IPS-18c (cell line): ENCODE results near the gene FXYD6.

Experiments used
- H3K4me3 ChIP-seq: 2 replicates; pipeline ENCODE4 v1.7.0; 2013; ENCODE audit warnings: low read depth, mild to moderate bottlenecking, low read length, moderate library complexity; ENCODE audit not compliant: insufficient read depth
- H3K9me3 ChIP-seq: one replicate; pipeline ENCODE4 v1.6.1; 2013; ENCODE audit warnings: mild to moderate bottlenecking, low read length, moderate library complexity; ENCODE audit not compliant: control insufficient read depth, insufficient read depth

The FXYD6 gene

DNA sequence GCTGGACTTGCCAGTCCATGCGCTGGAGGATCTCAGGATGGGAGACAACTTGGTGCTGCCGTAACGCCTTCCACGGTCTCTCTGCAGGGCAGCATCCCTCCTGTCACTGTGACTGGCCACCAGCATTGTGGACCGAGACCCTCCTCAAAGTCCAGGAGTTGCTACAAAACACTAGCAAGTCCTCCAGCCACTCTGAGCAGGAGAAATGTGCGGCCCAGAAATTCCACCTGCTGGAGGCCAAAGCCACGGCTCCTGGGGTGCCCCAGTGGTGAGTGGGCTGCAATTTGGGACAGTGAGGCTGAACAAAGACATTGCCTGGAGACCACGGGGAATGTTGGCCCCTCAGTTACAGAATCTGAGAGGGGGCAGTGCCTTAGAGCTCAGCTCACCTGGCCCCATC lies 72.6 kb downstream of the FXYD6 start:
- no peak overlapping the region for H3K4me3 ChIP-seq
- no peaks in the 10 kb centered on the region for H3K9me3 ChIP-seq

DNA sequence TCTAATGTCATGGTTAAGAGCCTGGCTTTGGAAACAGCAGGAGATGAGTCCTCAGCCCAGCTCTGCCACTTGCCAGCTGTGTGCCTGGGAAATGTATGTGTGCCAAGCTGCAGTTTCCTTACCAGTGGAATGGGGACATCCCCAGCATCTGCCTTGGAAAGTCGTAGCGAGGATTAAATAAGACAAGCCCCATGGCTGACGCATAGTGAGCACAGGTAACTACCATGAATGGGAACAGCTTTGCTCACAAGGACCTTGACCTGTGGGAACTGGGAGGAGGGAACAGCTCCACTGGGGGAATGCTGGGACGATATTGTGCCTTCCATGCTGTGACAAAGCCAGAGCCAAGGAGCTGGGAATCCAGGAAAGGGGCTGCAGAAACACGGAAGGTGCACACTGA lies 76.8 kb downstream of the FXYD6 start:
- Histone ChIP-seq H3K4me3 (no peak overlapping the region), H3K9me3 (peaks cover 4% of the 10 kb centered on the region)

GRCh38 chr11:117796872-117797529 lies 79.5 kb downstream of the FXYD6 start, which contains the start of gene DSCAML1:
Gene DSCAML1, minus strand, starts transcription at chr11:117797216. Its CDS starts 137 bp downstream, at chr11:117797079.
- peak within 1 kb of the TSS; percentile 52 for H3K4me3 ChIP-seq
- peaks cover 4% of the 10 kb centered on the region for H3K9me3 ChIP-seq

DNA sequence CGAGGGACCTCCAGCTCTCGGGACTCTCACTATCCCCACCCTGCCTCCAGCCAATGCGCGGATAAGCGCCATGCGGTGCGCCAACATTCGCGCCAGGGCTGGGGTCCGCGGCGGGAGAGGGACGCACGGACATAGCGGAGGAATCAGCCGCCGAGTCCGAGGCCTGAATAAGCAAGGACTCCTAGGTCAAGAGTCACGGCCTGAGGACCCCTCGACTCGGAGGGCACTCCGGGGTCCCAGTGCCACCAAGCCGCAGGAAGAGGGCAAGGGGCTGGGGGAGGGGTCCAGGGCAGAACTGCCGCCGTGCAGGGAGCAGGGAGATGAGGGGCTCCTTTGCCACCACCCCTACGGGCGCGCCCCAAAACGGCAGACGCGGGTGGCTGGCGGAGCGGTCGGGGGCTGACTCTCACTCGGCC lies 80.0 kb downstream of the FXYD6 start:
- peaks cover 4% of the 10 kb centered on the region for H3K9me3 ChIP-seq
- H3K4me3 ChIP-seq: peak overlapping the region; percentile 52

GRCh38 chr11:117795638-117796455 lies 80.6 kb downstream of the FXYD6 start:
- peaks cover 4% of the 10 kb centered on the region for H3K9me3 ChIP-seq
- H3K4me3 ChIP-seq: peak overlapping the region; percentile 52

GRCh38 chr11:117794772-117795629 lies 81.5 kb downstream of the FXYD6 start:
- peak overlapping the region; percentile 52 for H3K4me3 ChIP-seq
- peaks cover 4% of the 10 kb centered on the region for H3K9me3 ChIP-seq

DNA sequence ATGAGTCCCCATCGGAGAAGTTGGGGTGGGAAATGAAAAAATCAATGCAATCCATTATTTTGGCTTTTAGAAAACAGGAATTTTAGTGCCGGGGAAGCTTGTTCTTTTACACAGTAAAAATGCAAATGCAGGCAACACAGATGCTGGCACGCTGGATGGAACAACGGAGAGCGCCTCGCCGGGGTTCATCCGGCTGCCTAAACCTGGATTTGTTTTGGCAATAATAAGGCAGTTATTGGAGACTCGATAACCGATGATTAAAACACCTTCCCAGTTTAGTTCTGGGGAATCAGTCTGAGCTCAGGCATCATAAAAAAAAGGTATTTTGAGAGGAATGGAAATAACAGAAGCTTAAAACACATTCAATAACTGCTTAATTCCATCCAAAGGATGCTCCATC lies 82.3 kb downstream of the FXYD6 start:
- peaks cover 4% of the 10 kb centered on the region for H3K9me3 ChIP-seq
- no peak overlapping the region for H3K4me3 ChIP-seq

DNA sequence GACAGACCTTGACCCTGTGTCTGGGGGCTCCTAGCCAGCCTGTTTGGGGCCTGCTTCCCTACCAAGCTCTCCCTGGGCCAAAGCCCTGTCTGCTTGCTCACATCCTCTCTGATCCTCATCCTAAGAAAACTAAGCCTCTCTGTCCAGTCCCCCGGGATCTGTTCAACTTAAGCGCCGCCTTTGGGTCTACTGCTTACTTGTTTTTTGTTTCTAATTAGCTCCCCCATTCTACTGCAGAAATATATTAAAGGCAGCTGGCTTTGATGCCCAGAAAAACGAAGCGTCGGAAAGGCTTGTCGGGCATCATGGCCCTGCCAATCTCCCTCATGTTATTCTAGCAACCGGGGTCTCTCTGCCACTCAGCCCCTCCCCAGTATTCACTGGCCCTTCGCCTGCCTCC lies 82.9 kb downstream of the FXYD6 start:
- H3K4me3 ChIP-seq: no peak overlapping the region

DNA sequence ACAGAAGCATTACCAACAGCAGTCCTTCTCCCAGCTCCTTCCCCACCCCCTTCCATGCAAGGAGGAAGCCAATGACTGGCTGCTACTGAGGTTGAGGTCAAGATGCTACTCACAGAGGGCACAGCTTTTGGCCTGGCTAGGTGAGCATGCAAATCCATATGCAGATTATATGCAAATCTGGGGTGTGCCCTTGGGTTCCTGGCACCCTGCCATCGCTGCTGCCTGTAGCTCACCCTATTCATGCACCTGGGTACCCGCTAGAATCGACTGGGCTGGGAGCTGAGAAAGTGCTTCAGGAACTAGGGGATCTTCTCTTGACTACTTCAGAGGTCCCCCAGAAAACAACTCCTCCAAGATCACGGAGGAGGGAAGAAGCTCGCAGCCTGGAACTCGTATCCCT lies 83.5 kb downstream of the FXYD6 start:
- no peak overlapping the region for H3K4me3 ChIP-seq
- peaks cover 4% of the 10 kb centered on the region for H3K9me3 ChIP-seq

More for the DNA sequence above, 82.9 kb downstream of the FXYD6 start:
- H3K9me3 ChIP-seq: peaks cover 4% of the 10 kb centered on the region

DNA sequence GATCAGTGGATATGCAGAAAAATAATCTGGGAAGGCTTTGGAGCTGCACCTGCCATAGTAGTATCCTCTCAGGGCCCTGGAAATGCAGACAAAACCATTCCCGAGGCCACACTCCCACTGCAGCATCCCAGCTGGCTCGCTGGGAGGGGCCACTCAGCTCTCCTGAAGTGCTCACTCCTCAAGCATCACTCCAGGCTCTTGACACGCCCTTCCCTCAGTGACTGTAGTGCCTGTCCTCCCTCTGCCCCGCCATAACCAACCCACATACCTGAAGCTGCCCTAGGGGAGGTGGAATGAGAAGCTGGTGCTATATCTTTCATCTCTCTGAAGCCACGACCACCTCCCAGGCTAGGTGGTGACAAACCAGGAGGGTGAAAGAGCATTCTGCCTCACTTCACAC lies 84.2 kb downstream of the FXYD6 start:
- Histone ChIP-seq H3K9me3 (peaks cover 4% of the 10 kb centered on the region), H3K4me3 (no peak overlapping the region)

GRCh38 chr11:117790279-117790678 lies 86.2 kb downstream of the FXYD6 start:
- H3K9me3 ChIP-seq: no peaks in the 10 kb centered on the region
- H3K4me3 ChIP-seq: no peak overlapping the region

DNA sequence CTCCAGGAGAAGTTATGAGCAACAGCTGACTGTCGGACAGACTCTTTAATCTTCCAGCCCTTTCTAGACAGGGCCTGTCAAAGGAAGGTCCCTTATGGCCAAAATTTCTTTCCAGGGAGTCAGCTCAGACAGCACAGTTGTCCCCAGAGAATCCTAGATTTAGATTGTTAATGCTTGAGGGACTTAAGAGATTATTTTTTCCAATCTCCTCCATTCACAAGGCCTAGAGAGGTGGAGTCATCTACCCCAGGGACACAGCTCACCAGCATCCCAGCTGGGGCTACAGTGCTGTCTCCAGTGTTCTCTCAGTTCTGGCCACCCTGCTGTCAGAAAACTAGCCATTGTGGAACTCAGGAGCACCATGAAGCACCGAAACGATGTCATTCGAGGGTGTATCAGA lies 87.2 kb downstream of the FXYD6 start:
- H3K4me3 ChIP-seq: no peak overlapping the region
- no peaks in the 10 kb centered on the region for H3K9me3 ChIP-seq
